Mucosa of descending colon (tissue), 3 donors: ENCODE measurements around the gene SSH2. TPM values are rescaled to one million over a fixed set of nuclear protein-coding genes. Genes with fewer than 3 reads are reported as not detected.

ENCODE experiments used
- ATAC-seq: fragments of 200-7000 bp; cut with Tn5 transposase; one replicate; pipeline ENCODE4 v1.9.1; 2020; ENCODE audit warnings: mild to moderate bottlenecking, moderate library complexity
- DNase-seq, 3 donors: peaks; one replicate each; pipeline ENCODE4 v3.0.0-alpha.2; 2020
- H3K36me3 ChIP-seq: fragments of 200-600 bp; one replicate; pipeline ENCODE4 v1.8.0; 2021; ENCODE audit warnings: low read depth, mild to moderate bottlenecking
- H3K4me1 ChIP-seq: fragments of 200-600 bp; one replicate; pipeline ENCODE4 v1.8.0; 2021; ENCODE audit warnings: low read depth, mild to moderate bottlenecking
- H3K4me3 ChIP-seq: fragments of 200-600 bp; one replicate; pipeline ENCODE4 v1.8.0; 2021; ENCODE audit warnings: mild to moderate bottlenecking
- H3K9me3 ChIP-seq: fragments of 200-600 bp; one replicate; pipeline ENCODE4 v1.8.0; 2021; ENCODE audit warnings: mild to moderate bottlenecking
- CTCF ChIP-seq: fragments of 200-600 bp; IDR thresholded peaks from one replicate; pipeline ENCODE4 v1.8.0; 2022; ENCODE audit warnings: antibody characterized with exemption, mild to moderate bottlenecking
- intact Hi-C, 2 donors: fragments of 100-400 bp; cut with DNase I in 1 of 2; cut with micrococcal nuclease in 1 of 2; formaldehyde crosslinking; loops; one replicate each; pipeline versions ENCODE4 v1.11.0 to v1.11.1; 2022; cut with DNase I, micrococcal nuclease
- total RNA-seq, 3 donors: library from RNA; stranded (reverse); fragmentation: NEBNext Ultra II Directional in 2 of 3; extraction: Animal tissue kit (Norgen Biotek cat#: 25700) in 2 of 3; gene quantifications; one replicate each; pipeline versions ENCODE4 v1.2.1 to v1.2.4, GENCODE V29; 2021 to 2023
- donor health status: DM: no; HTN: no; CAD: no; lungs with moderate emphysema.
- donor health status: DM: no; HTN: no; CAD: no.
- donor health status: DM: no; HTN: yes; CAD: no.

The SSH2 gene
- total RNA-seq, 3 donors from 2014 or later, result 32.1 to 47.8 (median 40.8) TPM

GRCh38 chr17:29586676-29587469 lies 343.2 kb downstream of the SSH2 start:
- H3K4me1 ChIP-seq, result peaks cover 32% of the 10 kb centered on the region
- no peak overlapping the region for H3K4me3 ChIP-seq
- DNase-seq (peak in 1 of 3 donors; percentile 28), ATAC-seq (no peak)
- H3K36me3 ChIP-seq, result no peaks in the 10 kb centered on the region
- intact Hi-C loops, result no loop called here
- no peaks in the 10 kb centered on the region for H3K9me3 ChIP-seq
- no peak for TF ChIP-seq CTCF

- H3K9me3 ChIP-seq, result no peaks in the 10 kb centered on the region
- no peaks in the 10 kb centered on the region for H3K36me3 ChIP-seq
- ATAC-seq (no peak), DNase-seq (peak in 1 of 3 donors; percentile 31)
- intact Hi-C loops, result no loop called here
- no peak overlapping the region for H3K4me3 ChIP-seq
- TF ChIP-seq CTCF, result no peak
- H3K4me1 ChIP-seq, result peaks cover 15% of the 10 kb centered on the region
Observed at GRCh38 chr17:29585080-29585751, 344.8 kb downstream of the SSH2 start.

GRCh38 chr17:29584452-29585079 lies 345.5 kb downstream of the SSH2 start:
- Histone ChIP-seq H3K9me3 (no peaks in the 10 kb centered on the region), H3K36me3 (no peaks in the 10 kb centered on the region), H3K4me1 (peaks cover 11% of the 10 kb centered on the region), H3K4me3 (no peak overlapping the region)
- peak in 2 of 3 donors; percentile 36 to 46 for DNase-seq
- TF ChIP-seq CTCF, result no peak
- intact Hi-C loops, result no loop called here
- no peak for ATAC-seq

- peaks cover 11% of the 10 kb centered on the region for H3K4me1 ChIP-seq
- no peak overlapping the region for H3K4me3 ChIP-seq
- H3K36me3 ChIP-seq, result no peaks in the 10 kb centered on the region
- TF ChIP-seq CTCF, result no peak
- intact Hi-C loops, result no loop called here
- DNase-seq (peak in 2 of 3 donors; percentile 30 to 50), ATAC-seq (no peak)
- H3K9me3 ChIP-seq, result no peaks in the 10 kb centered on the region
Observed at GRCh38 chr17:29583324-29584248, 346.4 kb downstream of the SSH2 start.

- DNase-seq (peak in 2 of 3 donors; percentile 18 to 37), ATAC-seq (no peak)
- peaks cover 4% of the 10 kb centered on the region for H3K4me1 ChIP-seq
- H3K9me3 ChIP-seq, result no peaks in the 10 kb centered on the region
- H3K36me3 ChIP-seq, result no peaks in the 10 kb centered on the region
- intact Hi-C loops, result no loop called here
- TF ChIP-seq CTCF, result no peak
- H3K4me3 ChIP-seq, result no peak overlapping the region
Observed at GRCh38 chr17:29582772-29583171, 347.3 kb downstream of the SSH2 start.
